Tongue (tissue), 2 donors: ENCODE data around the gene EMX1. TPM values are rescaled to one million over a fixed set of nuclear protein-coding genes. Genes with fewer than 3 reads are reported as not detected.

Experiments used
- DNase-seq: peaks from one replicate; pipeline ENCODE4 v3.0.0-alpha.2; 2015
- total RNA-seq: library from RNA; depleted of rRNA; stranded (reverse); fragments of >200 nt; gene quantifications from one replicate; pipeline ENCODE4 v1.2.3, GENCODE V29; 2014

EMX1 gene
- total RNA-seq, 1 donor from 2014 or later = not detected

DNA sequence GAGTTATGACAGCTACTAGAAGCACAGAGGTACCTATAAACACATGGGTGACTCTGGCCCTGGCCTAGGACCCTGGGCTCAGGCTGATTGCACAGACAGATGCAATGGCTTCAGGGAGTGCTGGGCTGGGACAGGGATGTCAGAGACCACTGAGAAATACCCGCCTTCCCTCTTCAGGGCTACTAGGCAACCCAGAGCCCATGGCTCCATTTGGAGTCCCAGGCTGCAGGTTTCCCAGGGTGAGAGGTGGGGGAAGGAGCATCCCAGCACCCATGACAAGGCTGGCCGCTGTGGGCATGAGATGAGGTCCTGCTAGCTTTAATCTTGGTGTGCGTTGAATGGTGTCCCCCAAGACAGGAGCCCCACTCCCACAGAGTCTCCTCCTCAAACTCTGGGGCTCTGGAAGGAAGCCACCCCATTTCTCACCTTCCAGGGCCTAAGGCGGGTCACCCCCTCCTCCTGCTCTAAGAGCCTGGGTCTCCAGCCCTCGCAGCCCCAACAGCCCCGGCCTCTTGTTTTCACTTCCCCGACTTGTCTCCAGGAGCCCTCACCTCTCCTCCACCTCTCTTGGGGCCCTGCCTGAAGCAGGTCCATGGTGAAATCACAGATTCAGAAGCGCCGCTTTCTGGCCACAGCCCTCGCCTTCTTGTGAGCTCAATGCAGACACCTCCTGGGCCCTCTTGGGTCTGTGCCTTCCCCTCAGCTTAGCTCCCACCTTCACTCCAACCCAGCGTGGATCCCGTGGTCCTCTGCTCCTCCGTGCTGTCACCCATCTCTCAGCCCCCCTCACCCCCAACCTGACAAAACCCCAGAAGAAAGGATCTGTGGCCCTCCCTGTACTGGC is 41.4 kb downstream of the EMX1 start:
- no peak for DNase-seq

DNA sequence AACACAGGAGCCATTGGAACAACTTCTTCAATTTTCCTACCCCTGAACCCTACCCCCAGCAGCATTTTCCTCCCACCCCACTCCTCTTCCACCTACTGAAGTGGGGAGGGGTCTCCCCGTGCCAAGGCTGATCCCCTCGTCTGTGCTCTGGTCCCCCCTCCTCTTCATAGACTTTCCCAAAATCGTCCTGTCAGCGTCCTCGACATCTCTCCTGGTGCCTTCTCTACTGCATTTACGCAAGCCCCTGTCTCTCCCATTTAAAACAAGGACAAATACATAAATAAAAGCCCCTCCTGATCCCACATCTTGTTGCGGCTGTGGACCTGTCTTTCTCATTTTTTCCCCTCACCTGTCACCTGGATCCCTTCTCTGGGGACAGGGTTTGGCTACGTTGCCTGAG is 42.2 kb downstream of the EMX1 start:
- no peak for DNase-seq

DNA sequence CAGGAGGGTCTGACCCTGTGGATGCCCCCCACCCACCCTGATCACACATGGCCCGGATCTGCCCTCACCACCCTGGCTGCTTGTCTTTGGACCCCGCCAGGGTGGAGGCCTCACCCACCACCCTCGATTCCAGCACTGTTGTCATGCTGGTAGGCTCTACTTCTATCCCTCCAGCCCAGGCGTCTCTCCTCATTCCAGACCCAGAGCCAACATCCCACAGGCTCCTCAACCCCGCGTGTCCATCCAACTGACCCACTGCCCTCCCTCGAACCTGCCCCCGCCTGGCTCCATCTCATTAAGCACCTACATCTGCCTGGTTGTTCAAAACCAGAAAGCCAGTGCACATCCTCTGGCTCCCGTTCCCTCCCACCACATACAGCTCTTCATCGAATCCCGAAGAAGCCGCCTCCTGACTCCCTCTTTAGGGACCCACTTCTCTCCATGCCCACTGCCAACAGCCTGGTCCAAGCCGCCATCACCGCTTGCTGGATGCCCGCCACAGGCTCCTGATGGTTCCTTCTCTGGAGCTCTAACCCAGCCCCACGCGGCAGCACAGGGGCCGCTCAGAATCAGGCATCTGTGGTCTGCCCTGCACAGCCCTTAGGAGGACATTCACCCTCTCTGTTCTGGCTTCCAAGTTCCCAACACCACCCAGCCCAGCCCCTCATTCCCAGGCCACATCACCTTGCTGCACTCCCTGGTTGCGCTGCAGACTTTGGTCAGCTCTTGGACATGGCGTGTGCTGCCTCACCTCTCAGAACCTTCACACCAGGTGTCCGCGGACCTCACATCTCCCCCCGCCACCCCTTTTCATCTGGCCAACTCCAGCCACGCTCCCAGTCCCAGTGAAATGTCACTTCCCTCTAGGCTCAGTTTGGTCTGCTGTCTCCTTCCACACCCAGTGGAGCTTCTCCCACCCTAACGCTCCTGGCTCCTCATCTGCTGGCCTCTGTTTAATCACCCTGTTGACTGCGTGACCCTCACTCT is 43.0 kb downstream of the EMX1 start:
- DNase-seq = no peak

DNA sequence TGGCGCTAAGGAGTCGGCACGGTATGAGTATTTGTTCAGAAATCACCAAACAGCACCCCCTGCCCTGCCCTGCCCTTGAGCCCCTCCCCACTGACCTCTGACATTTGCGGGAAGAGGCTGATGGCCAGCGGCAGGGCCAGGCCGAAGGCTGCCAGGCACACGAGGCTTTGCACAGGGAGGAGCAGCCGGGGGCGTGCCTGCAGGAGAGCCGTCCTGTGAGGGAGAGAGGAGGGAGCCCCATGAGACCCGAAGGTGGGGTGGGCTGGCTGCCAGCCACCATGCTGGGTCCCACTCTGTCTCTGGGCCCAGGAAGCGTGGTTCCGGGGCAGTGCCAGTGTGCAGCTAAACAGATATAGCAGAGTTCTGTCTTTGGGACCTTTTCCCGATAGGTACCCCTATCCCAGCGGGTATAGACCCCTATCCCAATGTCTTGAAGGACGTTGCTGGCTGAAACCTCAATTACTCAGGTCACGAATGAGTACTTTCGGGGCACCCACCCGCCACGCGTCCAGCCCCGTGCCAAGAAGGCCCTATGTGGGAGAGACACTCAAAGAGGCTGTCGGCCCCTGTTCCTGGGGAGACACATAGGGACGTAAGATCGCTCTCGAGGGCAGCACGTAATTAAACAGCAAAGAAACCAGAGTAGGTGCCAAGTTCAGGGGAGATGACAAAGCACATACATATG is 43.9 kb downstream of the EMX1 start:
- DNase-seq = no peak

DNA sequence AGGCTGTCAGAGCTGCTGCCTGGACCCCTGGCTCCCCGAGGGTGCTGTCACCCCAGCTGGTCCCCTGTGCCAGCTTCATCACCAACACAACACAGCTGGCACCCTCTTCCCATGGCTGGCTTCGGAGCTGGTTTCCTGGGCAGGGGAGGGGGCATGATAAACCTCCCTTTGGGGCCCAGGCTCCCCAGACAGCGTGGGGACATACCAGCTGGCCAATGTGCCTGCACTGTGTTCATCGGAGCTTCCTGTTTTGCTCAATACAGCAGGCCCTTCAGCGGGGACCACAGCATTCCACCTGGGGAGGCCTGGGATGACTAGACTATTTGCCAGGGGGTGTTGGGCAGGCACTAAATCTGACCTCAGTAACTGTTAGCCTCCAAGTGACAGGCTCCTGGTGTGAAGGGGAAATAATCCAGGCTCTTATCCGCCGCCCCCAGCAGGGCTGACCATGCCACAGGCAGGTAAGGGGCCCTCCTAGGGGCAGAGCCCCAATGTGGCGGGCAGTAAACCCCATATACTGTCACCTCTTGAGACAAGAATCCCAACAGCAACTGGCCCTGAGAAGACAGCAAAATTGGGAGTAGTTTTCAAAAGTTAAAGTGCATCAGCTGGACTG is 44.6 kb downstream of the EMX1 start:
- DNase-seq = no peak

DNA sequence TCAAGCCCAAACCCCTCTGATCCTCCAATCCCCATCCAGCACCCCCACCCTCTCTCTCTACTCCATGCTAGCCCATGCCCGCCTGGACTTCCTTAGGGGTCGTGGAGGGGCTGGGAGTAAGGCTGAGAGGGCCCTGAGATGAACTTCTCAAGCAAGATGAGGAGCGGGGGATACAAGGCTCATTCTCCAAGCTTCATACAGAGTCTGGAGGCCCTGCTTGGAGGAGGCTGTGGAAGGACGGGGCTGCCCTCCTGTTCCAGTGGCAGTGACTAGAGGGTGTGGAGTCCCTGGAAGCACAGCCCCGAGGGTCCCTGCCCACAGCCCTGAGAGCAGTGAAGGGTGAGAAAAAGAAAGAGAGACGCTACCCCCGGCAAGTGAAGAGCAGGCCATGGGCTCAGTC is 45.6 kb downstream of the EMX1 start:
- no peak for DNase-seq

DNA sequence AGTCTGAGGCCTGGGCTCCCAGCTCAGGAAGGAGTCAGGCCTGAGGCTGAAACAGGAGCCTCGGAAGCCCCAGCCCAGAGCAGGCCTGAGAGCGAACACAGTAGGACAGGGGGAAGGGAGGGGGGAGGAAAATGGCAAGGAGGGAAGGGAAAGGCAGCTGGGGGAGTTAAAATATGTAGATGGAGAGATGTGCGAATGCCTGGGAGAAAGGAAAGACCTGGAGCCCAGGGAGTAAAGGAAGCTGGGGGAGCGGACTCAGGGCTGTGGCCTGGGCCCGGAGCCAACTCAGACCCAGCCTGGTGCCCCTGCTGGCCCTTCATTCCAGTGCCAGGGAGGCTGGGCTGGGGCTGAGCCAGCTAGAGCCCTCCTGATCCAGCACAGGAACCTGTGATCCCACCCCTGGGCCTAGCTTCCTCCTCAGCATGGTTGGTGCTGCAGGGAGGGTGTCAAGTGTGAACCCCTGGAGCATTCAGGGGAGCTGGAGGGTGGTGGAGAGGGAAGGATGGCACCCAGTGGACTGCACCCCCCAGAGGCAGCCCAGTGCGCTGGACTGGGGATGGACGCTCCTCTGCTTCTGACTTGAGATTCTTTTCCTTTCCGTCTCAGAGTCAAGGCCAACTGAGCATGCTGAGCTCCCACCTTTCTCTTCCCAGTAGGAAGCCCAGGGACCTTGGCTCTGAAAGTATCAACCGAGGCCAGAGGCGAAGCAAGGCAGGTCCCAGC is 46.3 kb downstream of the EMX1 start:
- DNase-seq = peak; percentile 14

DNA sequence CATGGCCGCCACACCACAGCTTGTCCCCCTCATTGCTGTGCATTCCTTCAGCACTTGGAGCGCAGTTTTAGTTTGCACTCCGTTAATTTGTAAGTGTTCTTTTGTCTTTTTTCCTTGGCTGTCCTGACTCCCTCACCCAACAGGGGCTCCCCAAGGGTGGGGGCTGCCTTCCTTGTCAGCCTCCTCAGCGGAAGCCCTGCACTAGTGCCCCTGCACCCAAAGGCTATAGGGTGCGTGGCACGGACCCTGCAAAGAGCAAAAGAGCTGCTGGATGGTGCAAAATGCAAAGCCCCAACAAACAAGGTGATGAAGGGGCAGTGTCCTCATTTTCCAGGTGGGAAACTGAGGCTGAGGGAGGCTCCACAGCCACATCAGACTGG is 46.8 kb downstream of the EMX1 start:
- DNase-seq = no peak

DNA sequence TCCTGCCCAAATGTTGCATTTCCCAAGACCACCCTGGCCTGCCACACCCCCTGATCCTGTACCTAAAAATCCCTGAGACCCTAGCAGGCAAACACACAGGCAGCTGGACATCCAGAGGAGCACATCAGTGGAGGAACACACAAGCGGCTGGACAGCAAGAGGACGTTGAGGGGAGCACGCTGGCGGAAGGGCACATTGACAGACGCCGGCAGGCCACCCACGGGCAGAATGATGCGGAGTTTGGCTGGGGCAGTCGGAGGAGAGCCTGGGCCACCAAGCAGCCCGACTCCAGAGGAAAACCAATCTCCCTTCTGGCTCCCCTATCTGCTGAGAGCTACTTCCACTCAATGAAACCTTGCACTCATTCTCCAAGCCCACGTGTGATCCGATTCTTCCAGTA is 47.7 kb downstream of the EMX1 start:
- DNase-seq = no peak

DNA sequence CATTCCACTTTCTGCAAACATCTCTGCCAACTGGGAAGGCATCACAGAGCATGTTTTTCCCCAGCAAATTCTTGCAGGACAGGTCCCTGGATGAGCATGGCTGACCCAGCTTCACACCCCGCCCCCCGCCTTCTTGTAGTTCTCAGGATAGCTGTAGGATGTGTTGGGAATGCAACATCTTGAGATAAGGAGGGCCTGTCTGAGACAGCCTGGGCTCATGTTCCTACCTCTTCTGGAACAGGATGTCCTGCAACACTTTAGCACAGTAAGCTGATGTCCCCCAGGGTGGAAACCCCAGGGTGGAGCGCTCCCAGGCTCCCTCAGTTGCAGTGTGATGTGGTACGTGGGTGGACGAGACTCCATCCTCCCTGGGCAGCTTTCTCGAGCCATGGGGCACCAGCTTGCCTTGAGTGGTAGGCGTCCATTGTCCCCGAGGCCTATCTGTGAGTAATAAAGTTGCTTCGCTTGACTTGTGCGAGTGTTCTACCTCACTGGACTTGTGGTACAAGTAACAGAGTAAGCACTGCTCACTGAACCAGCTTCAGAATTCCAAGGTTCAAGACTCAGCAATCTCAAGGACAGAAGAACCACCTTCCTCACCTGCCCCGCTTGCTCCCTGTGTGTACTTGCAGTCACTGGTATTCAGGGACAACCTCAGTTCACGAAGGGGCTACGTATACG is 48.6 kb downstream of the EMX1 start:
- DNase-seq = no peak

DNA sequence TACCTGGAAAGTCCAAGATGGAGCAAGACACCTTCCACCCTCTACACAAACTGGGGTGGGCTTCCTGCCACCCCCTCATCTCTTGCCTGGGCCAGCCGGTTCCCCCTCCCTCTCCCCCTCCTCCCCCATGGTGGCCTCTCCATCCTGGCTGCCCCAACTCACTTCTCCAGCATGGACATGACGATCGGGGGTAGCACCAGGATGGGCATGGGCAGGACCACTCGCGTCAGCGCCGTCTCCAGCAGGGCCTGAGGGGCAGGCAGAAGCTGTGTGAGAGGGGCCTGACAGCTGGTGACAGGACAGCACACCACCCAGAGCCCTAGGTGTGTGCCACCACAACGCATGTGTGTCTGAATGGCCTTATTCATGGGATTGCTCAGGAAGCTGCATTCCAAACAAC is 51.0 kb downstream of the EMX1 start:
- DNase-seq = no peak

DNA sequence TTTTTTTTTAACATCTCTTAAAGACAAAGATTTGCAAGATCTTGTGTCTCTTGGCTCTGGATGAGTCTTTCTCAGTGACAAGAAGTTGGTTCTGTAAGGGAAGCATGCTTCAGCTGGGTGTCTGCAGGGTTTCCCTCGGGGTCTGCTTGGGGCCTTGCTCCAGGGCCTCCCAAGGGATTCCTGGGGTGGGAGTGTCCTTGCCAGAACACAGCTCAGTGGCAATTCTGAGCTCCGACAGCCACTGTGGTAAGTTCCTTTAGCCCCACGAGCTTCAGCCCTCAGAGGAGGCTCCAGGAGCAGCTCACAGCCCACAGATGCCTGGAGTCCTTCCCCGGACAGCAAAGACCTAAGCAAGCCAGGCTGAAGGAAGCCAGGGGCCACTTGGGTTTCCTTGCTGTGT is 52.4 kb downstream of the EMX1 start:
- DNase-seq = no peak

DNA sequence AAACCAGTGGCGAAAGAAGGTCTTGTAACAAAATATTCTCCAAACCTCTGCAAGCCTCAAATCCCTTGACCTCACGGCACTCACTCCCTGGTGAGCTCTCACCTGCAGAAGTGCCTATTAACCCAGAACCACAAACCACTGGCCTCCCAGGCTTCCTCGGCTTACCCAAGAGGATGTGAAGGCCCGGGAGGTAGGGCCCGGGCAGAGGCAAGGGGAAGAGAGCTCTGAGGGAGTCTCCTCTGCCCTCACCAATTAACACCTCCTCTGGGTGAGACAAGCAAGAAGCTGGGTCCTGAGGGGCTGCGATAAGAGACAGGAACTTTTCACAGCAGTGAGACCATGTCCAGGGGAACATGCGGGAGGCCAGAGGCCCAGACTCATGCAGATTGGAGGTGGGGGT is 53.7 kb downstream of the EMX1 start:
- no peak for DNase-seq

DNA sequence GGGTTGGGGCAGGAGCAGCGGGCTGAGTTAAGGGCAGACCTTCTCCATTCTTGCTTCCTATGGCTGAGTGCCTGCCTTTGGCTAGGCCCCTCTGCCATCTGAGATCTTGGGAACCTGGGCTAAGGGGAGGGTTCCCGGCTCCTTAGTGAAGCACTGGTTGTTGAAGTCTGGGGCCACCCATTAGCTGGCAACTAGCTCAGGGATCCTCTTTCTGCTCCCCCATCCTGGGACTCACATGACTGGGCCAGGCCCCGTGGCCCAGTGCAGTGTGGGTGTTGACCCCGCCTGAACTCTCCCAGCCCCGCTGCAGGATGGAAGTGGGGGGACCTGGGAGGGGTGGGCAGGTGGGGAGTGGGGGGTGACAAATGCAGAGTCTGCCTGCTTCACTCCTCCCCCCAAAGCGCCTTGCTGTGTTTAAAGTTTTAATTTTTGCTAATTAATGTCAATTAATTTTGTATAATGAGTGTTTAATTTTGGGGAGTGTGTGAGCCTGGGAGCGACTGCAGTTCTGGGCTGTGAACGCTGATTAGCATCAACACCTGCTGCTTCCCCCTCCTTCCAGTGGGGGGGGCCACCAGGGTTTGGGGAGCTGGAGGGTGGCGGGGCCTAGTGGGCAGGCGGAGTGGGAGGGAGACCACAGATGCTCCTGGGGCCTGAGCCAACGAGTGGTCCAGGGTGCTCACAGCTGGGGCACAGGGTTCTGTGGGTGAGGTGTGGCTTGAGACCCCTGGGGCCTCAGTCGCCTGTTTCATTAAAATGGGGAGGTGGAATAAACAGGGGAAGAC is 55.2 kb downstream of the EMX1 start:
- DNase-seq = no peak

DNA sequence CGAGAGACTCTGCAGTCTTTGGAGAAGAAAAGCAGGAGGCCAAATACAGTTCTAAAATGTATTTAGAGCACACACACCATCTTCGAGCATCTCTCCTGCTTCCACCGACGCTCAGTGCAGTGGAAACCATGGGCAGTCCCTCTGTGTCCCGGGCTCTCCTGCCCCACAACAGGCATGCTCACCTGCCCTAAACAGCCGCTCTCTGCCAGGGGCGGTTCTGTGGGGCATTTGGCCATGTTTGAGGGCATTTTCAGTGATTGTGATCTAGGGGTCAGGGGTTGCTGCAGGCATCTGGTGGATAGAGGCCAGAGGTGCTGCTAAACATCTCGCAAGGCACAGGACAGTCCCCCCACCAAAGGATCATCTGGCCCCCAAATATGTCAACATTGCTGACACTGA is 55.8 kb downstream of the EMX1 start:
- DNase-seq = no peak

DNA sequence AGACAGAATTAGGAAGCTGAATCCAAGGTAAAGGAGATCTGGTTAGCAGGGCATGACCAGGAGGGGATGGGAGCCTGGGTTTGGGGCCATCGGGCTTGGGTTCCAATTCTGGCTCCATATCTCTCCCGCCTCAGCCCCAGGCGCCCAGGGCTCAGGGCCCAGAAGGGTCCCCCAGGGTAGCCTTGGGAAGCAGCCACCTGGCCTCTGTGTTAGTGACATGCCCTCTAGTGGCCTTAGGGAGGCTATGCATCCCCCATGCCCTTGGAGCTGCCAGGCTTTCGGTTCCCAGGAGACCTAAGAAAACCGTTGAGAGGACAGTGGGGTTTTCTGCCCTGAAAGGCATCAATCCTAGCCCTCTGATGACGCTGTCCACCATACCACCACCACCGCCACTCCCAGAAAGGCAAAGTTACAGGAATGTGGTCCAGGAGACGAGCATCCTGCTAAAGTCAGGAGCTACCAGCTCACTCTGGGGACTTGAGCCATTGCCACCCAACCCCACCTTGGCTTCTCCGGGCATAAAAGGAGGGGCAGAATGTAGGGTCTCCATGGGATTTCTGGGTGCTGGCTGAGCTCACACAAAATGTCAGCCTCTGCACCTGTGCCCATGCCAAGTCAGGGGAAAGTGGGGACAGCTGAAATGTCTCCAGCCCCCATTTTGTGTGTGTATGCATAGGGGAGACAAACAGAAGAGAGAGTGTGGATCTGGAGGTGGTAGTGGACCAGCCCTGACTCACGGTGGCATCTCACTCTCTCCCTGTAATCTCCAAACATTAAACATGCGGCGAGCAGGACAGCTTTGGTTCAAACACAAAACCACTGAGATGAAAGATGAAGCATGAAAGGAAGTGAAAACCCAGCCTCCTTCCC is 56.5 kb downstream of the EMX1 start:
- peak; percentile 51 for DNase-seq

DNA sequence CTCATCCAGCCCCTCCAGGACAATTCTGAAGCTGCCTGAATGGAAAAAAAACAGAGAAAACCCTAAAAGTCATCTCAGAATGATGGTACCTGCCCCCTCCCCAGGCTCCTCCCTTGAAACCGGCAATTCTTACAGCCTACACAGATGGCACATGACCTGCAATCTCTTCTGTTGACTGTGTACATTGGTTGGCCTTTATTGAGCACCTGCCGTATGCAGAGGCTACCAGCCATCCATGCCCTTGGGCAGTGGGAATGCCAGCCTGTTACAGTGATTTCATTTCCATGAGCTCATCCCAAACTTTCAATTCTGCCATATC is 57.1 kb downstream of the EMX1 start:
- no peak for DNase-seq

DNA sequence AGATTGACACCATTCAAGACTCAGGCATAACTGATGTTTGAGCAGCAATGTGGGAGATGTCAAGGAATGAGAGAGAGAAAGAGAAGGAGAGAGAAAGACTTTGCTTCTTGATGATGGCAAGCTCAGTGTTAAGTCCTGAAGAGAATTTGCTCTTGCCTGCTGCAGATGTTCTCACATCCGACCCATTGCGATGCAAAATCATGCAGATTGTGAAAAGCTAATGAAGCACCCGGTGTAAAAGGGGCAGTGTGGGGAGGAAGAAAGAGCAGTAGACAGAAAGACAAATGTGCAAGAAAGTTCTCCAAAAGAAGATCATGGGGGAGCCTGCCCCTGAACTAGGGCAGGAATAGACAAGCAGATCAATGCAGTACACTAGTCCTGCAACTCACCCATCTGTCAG is 57.7 kb downstream of the EMX1 start:
- no peak for DNase-seq

DNA sequence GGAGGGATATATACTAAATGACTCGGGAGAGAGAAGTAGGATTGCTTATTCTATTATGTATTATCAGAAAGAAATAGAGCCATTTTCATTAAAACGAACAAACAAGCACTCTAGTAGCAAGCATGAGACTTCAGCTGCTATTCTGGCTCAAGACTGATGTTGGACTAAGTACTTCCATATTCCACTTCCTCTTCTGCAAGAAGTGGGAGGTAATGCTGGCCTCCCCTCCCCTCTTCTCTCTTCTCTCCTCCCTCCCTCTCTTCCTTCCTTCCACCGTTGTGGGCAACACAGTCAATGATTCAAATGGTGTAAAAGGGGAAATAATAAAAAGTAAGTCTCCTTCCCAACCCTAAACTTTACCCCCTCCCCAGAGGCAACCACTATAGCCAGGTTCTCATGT is 62.6 kb downstream of the EMX1 start:
- peak; percentile 17 for DNase-seq
